Inflammatory macrophage treated with lipopolysaccharide for 1 hour (primary cell): ENCODE data around the gene WNT5A.

Experiments used
- DNase-seq, 2 donors: peaks; one replicate each; pipeline ENCODE4 v3.0.0-alpha.2; 2020 to 2022

Gene WNT5A

GRCh38 chr3:55442861-55443260, 44.2 kb downstream of the WNT5A start:
- no peak for DNase-seq

- DNase-seq, result no peak
These were observed 45.6 kb downstream of the WNT5A start for GRCh38 chr3:55441499-55441898.

- no peak for DNase-seq
These were observed 46.9 kb downstream of the WNT5A start for GRCh38 chr3:55440104-55440708.

- DNase-seq, result no peak
These were observed 47.4 kb downstream of the WNT5A start for GRCh38 chr3:55439657-55440056.

- DNase-seq, result no peak
These were observed 50.5 kb downstream of the WNT5A start for GRCh38 chr3:55436644-55437043.

GRCh38 chr3:55435491-55435890, 51.6 kb downstream of the WNT5A start:
- DNase-seq, result no peak

- peak; percentile 3 to 31 for DNase-seq
These were observed 52.3 kb downstream of the WNT5A start for GRCh38 chr3:55434789-55435188.

GRCh38 chr3:55431041-55431440, 56.1 kb downstream of the WNT5A start:
- DNase-seq, result no peak

- no peak for DNase-seq
These were observed 59.4 kb downstream of the WNT5A start for GRCh38 chr3:55427739-55428138.

- DNase-seq, result no peak
These were observed 60.6 kb downstream of the WNT5A start for GRCh38 chr3:55426486-55426885.

GRCh38 chr3:55423782-55424181, 63.3 kb downstream of the WNT5A start:
- no peak for DNase-seq

GRCh38 chr3:55417211-55417610, 69.9 kb downstream of the WNT5A start:
- DNase-seq, result no peak

GRCh38 chr3:55416331-55416821, 70.7 kb downstream of the WNT5A start:
- DNase-seq, result no peak
